IMR-90 (cell line): ENCODE results near the gene ABCB9.

Source experiments
- BHLHE40 ChIP-seq: fragments of 150-350 bp; IDR thresholded peaks from 2 replicates; pipeline ENCODE4 v1.6.1; 2016; ENCODE audit warnings: mild to moderate bottlenecking, low read depth, low read length
- FOS ChIP-seq: fragments of 150-350 bp; IDR thresholded peaks from 2 replicates; pipeline ENCODE4 v1.6.1; 2016; ENCODE audit warnings: low read depth, low read length
- MAZ ChIP-seq: IDR thresholded peaks from 2 replicates; pipeline ENCODE4 v1.6.1; 2012; ENCODE audit warnings: low read depth, mild to moderate bottlenecking, low read length, improper control_type of control experiment, moderate library complexity, borderline replicate concordance
- MXI1 ChIP-seq: IDR thresholded peaks from 2 replicates; pipeline ENCODE4 v1.6.1; 2012; ENCODE audit warnings: low read depth, mild to moderate bottlenecking, low read length, moderate library complexity, borderline replicate concordance
- NFE2L2 ChIP-seq: fragments of 150-350 bp; IDR thresholded peaks from 2 replicates; pipeline ENCODE4 v1.6.1; 2016; ENCODE audit warnings: low read depth, mild to moderate bottlenecking, low read length
- POLR2A ChIP-seq: IDR thresholded peaks from 2 replicates; pipeline ENCODE4 v1.6.1; 2012; ENCODE audit warnings: mild to moderate bottlenecking, low read depth, low read length
- RCOR1 ChIP-seq: IDR thresholded peaks from 2 replicates; pipeline ENCODE4 v1.6.1; 2012; ENCODE audit warnings: mild to moderate bottlenecking, low read length, improper control_type of control experiment; ENCODE audit not compliant: insufficient replicate concordance
- RFX5 ChIP-seq: IDR thresholded peaks from 2 replicates; pipeline ENCODE4 v1.8.0; 2012; ENCODE audit warnings: low read depth, mild to moderate bottlenecking, low read length, moderate library complexity
- SMC3 ChIP-seq: fragments of 150-350 bp; IDR thresholded peaks from 2 replicates; pipeline ENCODE4 v1.6.1; 2016; ENCODE audit warnings: low read depth, mild to moderate bottlenecking, antibody characterized with exemption, low read length, moderate library complexity
- TF ChIP-seq, protein P1 (sequence below): conservative IDR thresholded peaks from 2 replicates; pipeline ENCODE4 v1.5.1; 2012; ENCODE audit warnings: mild to moderate bottlenecking, low read depth, low read length, improper control_type of control experiment
- TF ChIP-seq, protein P2 (sequence below): fragments of 150-350 bp; IDR thresholded peaks from 2 replicates; pipeline ENCODE4 v1.6.1; 2017; ENCODE audit warnings: mild to moderate bottlenecking, antibody characterized with exemption, low read length, low read depth

GRCh38 chr12:122882908-122883558 is 83.2 kb downstream of the ABCB9 start:
- TF ChIP-seq, protein P1, sequence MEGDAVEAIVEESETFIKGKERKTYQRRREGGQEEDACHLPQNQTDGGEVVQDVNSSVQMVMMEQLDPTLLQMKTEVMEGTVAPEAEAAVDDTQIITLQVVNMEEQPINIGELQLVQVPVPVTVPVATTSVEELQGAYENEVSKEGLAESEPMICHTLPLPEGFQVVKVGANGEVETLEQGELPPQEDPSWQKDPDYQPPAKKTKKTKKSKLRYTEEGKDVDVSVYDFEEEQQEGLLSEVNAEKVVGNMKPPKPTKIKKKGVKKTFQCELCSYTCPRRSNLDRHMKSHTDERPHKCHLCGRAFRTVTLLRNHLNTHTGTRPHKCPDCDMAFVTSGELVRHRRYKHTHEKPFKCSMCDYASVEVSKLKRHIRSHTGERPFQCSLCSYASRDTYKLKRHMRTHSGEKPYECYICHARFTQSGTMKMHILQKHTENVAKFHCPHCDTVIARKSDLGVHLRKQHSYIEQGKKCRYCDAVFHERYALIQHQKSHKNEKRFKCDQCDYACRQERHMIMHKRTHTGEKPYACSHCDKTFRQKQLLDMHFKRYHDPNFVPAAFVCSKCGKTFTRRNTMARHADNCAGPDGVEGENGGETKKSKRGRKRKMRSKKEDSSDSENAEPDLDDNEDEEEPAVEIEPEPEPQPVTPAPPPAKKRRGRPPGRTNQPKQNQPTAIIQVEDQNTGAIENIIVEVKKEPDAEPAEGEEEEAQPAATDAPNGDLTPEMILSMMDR, result no peak
- TF ChIP-seq POLR2A (no peak), MXI1 (no peak), NFE2L2 (no peak), RCOR1 (no peak), MAZ (no peak), FOS (no peak), BHLHE40 (no peak), RFX5 (no peak), SMC3 (no peak)
- TF ChIP-seq, protein P2, sequence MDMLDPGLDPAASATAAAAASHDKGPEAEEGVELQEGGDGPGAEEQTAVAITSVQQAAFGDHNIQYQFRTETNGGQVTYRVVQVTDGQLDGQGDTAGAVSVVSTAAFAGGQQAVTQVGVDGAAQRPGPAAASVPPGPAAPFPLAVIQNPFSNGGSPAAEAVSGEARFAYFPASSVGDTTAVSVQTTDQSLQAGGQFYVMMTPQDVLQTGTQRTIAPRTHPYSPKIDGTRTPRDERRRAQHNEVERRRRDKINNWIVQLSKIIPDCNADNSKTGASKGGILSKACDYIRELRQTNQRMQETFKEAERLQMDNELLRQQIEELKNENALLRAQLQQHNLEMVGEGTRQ, result no peak
